DLD1 (cell line): ENCODE results near the gene IGSF9.

Experiments
- in situ Hi-C: cut with HindIII; loops from 2 replicates; pipeline ENCODE4 v1.10.0; 2017; ENCODE audit warnings: low sequenced_read_pairs

IGSF9 gene

DNA sequence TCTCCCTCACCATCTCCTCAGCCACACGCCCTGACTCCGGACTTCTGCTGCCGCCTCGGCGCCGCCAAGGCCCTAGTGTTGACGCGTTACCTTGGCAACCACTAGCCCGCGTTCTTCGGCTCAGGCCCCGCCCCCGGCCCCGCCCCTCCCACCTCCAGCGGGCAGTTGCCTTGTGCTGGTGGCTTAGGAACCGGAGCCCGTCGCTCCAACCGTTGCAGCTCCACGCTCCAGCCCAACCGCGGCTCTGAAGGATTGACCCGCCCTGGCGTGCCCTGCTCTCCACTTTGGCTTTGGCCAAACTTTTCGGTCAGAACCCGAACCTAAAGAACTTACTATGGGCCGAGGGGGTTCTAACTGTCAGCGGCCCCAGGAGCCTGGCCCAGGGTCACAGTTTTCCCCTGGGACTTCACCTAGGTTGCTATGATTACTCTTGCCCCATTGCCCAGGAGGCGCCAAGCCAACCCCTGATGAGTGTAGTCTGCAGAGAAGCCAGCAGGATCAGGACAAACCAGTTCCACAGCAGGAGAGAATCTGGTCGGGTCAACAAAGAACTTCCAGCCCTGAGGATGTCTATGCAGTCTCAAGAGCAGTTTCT lies 45.2 kb downstream of the IGSF9 start, which contains the start of gene CFAP45:
Gene CFAP45, minus strand, starts transcription at position 80 of the 595 bp plus-strand sequence. Its CDS starts 67 bp downstream, at position 13.
- in situ Hi-C loops = no loop called here

DNA sequence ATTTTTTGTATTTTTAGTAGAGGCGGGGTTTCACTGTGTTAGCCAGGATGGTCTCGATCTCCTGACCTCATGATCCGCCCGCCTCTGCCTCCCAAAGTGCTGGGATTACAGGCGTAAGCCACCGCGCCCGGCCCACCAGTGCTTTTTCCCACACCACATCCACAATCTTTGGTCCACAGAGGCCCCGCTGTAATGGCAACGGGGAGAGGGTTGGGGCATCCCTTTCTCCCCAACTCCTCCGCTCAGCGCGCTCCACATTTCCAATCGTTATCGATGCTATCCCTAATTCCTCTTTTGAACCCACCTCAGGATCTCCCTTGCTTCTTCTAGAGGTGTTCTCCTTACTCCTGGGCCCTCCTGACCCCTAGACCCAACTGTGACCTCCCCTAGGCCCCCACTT lies 45.8 kb downstream of the IGSF9 start:
- in situ Hi-C loops = loop anchor here (25.0 kb wide), 2 partner anchors 287 to 687 kb away; partner anchors contain the start of gene ACKR1

DNA sequence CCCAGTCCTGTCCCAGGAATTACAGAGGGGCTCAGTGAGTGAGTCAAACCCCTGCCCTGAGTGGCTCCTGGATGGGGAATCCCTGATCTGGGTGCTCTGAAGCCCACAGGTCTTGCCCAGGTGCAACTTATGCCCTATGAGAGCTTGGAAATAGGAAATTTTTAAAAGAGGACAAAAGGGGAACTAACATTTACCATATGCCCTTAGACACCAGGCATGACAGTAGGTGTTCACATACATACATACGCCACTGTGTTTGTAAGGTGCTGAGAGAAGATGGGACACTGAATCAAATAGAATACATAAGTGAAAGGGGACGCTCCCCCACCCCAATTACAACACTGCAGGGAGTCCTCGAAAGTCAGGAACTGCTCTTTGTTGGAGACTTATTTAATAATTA lies 46.9 kb downstream of the IGSF9 start:
- in situ Hi-C loops = loop anchor here (25.0 kb wide), 2 partner anchors 286 to 686 kb away; partner anchors contain the start of gene ACKR1

DNA sequence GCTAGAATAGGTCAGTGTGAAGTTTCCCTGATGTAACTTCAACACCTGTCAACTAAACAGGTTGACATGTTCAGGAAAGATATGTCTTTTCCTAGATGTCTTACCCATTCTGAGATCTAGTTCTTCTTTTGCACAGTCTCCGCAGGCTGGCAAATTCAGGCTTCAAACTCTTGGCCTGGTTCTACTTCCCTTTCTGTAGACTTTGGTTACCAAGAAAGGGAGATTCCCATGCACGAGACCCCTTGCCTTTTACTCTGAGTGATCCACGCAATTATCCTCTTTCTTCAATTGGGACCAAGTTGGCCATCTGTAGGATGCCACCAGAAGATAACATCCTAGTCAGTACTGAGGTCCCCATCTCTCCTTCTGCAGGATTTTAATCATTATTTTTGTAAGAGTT lies 47.5 kb downstream of the IGSF9 start:
- in situ Hi-C loops = loop anchor here (25.0 kb wide), 2 partner anchors 286 to 686 kb away; partner anchors contain the start of gene ACKR1

DNA sequence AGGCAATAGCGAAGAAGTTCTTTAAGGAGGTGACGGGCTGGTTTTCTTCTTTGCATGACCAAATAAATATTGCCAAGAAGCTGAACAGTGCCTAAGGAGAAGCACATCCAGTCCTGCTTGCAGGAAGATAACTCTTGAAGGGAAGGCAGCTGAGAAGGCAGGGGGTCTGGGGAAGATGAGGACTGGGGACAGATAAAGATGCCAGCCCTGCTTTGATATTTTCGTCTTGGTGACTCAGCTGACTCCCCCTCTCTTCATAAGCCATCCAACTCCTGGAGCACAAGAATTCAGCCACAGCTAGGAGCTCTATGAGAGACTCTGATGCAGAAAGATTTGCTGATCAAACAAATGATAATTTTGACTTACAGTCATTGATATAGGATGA lies 48.9 kb downstream of the IGSF9 start:
- in situ Hi-C loops = loop anchor here (25.0 kb wide), 2 partner anchors 284 to 684 kb away; partner anchors contain the start of gene ACKR1

DNA sequence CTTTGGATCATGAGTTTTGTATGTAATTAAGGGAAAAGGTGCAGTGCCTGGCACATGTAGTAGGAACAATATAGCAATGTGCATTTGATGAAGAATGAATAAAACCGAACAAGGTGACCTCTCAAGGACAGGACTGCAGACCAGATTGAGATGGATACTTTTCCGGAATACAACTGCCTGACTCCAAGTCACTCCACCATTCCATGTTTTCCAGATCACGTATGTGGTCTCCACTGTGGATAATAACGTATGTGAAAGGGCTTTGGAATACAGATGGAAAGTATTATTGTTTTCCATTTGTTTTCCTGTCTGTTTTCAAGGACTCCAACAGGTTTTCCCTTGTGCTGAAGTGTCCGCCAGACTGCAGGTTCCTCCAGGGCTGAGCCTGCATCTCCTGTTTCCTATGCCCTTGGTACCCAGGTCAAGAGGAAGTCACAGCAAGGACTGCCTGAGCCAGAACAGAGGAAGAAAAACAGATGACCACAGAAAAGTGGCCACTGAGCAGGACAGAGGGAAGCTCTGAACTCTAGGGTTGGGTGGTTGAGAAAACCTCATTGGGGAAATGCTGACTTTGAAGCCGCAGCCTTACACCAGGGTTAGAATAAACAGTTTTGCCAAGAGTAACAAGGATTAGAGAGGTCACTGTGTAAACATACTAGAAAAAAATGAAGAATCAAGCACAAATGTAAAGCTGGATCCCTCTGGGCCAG lies 49.4 kb downstream of the IGSF9 start:
- in situ Hi-C loops = loop anchor here (25.0 kb wide), 2 partner anchors 284 to 684 kb away; partner anchors contain the start of gene ACKR1

DNA sequence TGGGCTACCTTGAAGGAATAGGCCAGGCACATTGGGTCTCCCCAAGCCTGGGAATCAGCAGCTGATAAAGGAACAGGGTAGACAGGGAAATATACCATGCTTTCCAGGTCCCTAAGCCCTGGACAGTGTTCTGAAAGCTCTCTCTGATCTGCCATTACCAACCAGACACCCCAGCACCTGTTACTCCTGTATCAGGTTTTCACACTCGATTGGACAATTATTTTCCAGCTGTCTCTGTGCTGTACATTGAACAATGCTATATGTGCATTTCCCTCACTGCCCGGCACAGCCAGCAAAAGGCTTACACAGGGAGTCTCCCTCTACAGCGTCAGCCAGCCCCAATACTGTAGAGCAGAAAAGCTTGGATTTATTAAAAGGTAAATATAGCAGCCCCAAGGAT lies 50.1 kb downstream of the IGSF9 start:
- in situ Hi-C loops = loop anchor here (25.0 kb wide), 2 partner anchors 283 to 683 kb away; partner anchors contain the start of gene ACKR1

DNA sequence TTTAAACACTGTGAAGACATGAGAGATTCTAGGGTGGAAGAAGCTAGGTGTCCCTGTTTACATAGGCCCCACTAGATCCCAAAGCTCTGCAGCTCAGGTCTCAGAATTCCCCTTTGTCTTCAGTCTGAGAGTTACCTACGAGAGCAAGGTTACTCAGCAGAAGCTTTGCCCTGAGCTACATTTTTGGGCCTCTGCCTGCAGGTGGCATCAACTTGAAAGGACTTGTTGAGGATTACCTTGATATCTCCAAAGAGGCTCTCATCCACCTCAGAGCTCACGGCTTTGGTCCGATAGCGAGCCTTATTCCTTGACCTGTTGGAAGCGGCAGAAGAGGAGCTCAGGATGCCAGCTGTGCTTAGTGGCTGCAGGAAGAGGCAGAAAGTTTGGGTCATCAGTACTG lies 52.5 kb downstream of the IGSF9 start:
- in situ Hi-C loops = loop anchor here (25.0 kb wide), 2 partner anchors 281 to 681 kb away; partner anchors contain the start of gene ACKR1

DNA sequence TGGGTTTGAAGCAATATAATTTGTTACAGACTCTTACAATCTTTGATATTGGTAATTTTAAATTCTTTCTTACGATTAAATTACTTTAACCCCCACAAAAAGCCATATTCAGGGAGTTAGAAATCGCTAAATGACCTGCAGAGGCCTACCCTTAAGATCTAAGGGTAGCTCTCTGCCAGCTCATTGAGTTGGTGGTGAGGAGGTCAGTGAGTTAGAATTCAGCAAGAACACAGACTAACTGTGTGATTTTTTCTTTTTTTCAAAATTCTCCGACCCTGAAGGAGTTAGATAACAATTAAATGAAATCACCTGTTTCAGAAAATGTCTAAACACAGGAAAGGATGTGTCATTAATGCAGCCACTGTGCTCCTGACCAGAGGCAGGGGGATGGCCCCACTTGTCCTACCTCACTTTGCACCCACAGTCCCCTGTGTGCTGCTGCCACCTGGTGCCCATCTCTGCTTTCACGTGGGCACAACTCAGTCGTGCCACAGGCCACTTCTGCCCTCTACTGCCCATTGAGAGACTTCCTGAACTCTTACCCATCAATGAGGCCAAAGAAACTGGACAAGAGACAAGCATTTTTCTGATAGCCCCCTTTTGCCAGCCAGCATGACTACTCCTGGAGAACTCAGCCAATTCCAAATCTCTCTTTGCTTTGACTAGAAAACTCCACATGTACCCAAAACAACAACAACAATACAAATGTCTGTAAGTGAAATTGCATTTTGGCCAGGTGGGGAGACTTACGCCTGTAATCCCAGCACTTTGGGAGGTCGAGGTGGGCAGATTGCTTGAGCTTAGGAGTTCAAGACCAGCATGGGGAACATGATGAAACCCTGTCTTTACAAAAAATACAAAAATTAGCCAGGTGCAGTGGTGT lies 53.9 kb downstream of the IGSF9 start:
- in situ Hi-C loops = loop anchor here (25.0 kb wide), 2 partner anchors 279 to 679 kb away; partner anchors contain the start of gene ACKR1

DNA sequence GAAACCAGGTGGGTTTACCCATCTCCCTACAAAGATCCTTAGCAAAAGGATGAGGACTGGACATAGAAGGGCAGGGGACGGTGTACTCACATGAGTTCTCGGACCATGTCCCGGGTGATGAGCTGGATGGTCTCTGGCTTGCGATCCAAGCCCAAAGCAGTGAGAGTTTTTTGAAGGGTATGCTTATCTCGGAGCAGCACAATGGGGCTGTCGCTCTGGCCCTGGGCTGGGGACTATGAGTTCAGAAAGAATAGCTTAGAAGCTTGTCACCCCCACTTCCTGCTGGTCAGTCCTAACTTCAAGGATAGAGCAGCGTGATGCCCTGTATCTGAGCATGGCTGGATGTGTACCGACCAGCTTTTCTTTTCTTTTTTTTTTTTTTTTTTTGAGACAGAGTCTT lies 55.0 kb downstream of the IGSF9 start:
- in situ Hi-C loops = loop anchor here (25.0 kb wide), 2 partner anchors 278 to 678 kb away; partner anchors contain the start of gene ACKR1

DNA sequence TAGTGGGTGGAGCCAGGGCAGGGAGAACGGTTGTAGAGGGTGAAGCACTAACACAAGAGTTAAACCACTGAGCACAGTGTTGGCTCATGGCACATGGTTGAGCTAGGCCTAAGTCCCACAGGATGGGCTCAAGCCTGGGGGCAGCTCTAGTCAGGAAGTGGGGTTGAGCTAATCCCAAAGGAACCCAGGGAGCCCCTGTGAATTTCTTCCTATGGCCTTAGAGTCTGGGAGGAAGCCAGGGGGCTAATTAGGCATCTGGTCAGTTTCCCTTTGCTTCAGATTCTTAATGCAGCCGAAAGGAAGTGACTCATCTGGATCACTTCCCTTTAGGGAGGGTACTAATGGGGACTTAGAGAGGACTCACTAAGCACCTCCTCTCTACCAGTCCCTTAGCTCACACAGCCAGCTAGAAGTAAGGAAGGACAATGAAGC lies 55.6 kb downstream of the IGSF9 start:
- in situ Hi-C loops = loop anchor here (5.0 to 25.0 kb wide), 3 partner anchors 93 to 678 kb away; partner anchors contain the start of gene ACKR1

DNA sequence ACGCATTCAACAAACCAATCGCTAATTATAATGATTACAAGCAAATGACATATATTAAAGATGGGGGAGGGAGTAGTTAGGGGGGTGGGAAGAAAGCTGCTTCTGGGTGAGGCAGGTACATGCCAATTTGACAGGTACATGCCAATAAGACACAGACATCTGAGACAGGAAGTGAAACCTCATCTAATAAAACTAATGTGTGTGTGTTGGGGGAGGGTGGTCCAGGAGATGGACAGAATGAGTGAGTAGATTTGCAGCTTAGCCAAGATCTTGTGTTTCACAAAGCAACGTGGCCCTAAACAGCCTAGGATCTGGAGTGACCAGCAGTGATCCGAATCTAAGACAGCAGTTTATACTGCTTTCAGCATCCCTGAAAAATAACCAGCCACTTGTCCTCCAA lies 56.2 kb downstream of the IGSF9 start:
- in situ Hi-C loops = loop anchor here (5.0 to 25.0 kb wide), 3 partner anchors 92 to 677 kb away; partner anchors contain the start of gene ACKR1

DNA sequence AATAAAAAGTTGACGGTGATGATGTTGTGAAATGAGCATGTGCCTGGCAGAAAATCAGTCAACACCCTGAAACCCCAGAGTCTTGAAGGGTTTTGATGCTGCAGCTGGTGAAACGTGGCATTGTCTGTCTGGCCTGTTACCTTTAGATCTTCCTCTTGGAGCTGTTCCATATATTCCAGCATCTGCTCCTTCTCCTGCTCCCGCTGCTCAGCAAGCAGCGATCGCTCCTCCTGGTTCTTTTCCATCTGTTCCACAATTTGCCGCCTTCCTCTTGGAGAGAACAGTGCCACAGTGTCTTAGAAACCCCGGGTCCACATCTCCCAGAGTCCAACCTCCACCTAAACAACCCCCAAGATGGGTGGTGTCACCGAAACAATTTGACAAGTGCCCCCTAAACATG lies 61.1 kb downstream of the IGSF9 start:
- in situ Hi-C loops = loop anchor here (25.0 kb wide), 2 partner anchors 272 to 672 kb away; partner anchors contain the start of gene ACKR1

DNA sequence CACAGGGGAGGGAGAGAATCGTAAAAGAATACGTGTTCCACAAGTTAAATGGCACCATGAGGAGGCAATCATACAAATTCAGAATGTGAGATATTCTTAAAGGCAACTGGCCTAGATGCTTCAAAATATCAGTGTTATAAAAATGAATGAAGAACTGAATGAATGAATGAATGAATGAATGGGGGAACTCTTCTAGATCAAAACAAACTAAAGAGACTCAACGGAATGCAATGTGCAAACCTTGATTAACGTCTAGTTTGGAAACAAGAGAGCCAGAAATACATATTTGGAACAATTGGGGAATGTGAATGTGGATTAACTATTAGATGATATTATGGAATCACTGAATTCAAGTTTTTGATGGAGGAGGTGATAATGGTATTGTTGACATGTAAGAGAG lies 62.3 kb downstream of the IGSF9 start:
- in situ Hi-C loops = loop anchor here (25.0 kb wide), 2 partner anchors 271 to 671 kb away; partner anchors contain the start of gene ACKR1

DNA sequence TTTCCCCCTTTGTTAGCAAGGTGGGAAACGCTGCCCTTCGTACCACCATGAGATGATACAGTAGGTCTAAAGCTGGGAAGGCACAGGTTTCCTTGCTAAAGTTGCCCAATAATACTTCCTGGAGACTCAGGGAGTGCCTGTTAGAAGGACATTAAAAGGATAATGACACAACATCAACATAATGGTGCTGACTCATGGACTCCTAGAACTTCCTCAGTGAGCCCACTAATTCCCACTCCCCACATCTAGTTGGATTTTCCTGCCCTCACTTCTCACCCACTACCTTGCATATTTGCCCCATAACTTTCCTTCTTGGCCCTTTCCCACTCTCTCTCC lies 62.9 kb downstream of the IGSF9 start:
- in situ Hi-C loops = loop anchor here (25.0 kb wide), 2 partner anchors 270 to 670 kb away; partner anchors contain the start of gene ACKR1

DNA sequence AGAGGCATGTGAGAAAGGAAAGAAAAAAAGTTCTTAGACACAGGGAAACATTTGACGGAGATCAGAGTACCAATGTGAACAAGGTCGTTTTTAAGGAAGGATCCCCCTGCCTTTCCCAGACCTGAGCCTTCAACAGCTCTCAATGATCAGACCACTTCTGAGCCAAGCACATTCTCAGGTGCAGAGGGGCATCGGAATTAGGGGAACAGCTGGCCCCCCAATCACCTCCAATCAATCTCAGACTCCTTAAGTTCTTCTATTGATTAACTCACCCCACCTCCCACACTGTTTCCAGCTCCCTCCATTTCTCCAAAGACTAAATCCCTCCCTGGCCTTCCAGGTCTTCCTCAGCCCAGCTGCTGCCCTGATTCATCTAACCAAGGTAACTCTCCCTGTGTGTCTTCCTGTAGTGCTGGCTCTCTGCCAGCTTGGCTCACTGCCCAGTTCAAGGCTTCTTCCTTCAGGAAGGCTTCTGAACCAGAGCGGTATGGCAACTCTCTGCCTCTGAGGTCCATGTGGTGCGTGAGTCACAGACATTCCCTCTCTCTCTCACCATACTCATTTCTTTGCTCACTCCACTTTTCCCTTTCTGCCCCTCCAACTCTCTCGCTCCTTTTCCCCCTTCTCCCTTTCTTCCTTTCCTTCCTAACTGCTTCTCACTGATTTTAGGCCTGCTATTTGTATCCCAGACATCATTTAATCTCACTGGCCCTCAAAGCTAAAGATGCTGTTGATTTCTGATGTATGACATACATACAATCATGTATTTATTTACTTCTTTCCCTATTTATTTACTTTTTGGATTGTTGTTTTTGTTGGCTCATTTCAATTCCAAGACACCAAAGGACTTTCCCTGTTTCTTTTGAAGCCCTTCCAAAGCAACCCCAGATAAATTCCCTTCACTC lies 63.5 kb downstream of the IGSF9 start:
- in situ Hi-C loops = loop anchor here (25.0 kb wide), 2 partner anchors 270 to 670 kb away; partner anchors contain the start of gene ACKR1

DNA sequence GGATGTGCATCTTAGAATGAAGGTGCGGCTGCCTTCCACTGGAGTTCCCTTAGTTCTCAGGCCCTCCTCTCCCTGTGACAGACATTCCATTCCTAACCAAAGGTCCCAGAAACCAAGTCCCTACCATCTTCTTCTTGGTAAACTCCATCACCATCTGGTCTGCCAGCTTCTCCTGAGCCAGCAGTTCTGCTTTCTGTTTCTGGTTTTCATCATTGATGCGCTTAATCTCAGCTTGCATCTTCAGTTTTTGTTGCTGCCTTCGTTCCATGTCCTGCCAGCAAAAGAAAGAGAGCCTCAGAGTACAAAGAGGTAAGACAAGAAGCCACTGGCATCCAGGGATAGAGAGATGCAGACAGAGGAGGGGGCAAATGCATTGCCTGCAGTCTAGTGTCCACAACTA lies 65.0 kb downstream of the IGSF9 start:
- in situ Hi-C loops = loop anchor here (25.0 kb wide), 2 partner anchors 268 to 668 kb away; partner anchors contain the start of gene ACKR1

DNA sequence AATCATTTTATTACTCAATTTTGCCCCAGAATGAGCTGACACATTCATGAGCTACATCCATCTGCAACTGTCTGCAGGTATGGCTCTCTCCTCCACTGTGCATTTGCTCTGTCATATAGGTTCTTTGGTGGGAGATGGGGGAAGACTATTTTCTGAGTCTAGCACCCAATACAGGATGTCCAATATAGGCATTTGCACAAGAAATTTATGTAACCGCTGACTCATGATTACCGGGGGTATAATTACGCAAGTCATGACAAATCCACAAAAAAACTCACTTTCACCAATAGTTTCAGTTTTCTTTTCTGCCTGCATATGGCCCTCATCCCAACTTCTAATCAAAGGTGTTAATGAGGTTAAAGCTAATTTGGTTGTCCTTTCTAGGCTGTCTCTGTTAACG lies 65.4 kb downstream of the IGSF9 start:
- in situ Hi-C loops = loop anchor here (25.0 kb wide), 2 partner anchors 268 to 668 kb away; partner anchors contain the start of gene ACKR1

DNA sequence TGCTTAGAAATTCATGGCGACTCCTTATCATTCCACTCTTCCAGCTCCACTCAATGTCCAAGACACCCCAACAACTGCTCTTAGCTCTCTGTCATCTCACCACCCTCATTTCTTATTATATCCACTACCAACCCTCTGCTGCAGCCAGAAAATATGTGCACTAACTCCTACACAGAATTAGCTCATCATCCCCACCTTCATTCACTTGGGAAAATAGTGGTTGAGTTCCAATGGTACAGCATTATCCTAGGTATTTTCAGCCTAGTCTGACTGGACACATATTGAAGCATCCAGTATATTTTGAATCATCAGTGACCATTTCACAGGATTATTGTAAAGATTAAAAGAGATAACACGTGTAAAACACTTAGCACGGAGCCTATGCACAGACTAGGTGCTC lies 66.3 kb downstream of the IGSF9 start:
- in situ Hi-C loops = loop anchor here (25.0 kb wide), 2 partner anchors 267 to 667 kb away; partner anchors contain the start of gene ACKR1
